ENCODE measurements around the gene UST. TPM values are rescaled to one million over a fixed set of nuclear protein-coding genes. Genes with fewer than 3 reads are reported as not detected.

The UST gene
- total RNA-seq, 1 donor from 2014 or later, result 17.1 TPM

DNA sequence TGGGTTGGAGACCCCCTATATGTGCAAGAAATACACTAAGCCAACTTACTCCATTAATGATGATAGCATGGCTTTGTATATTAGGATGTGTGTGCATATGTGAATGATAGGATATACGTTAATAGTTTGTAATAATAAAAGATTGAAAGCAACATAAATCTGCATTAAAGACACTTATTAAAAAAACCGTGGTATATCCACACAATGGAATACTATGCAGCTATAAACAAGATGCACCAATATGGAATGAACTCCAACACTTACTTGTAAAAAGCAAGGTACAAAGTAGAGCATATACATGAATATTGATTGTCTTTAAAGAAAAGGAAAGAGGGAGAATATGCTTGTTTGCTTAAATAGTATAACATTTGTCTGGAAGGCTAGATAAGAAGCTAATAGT, 68.0 kb downstream of the UST start:
- Mint-ChIP-seq H3K4me3 (ENCODE audit: unreplicated experiment) (no peak overlapping the region), H3K4me1 (ENCODE audit: low read depth) (peaks cover 26% of the 10 kb centered on the region), H3K27ac (ENCODE audit: unreplicated experiment) (no peak overlapping the region), H3K27me3 (ENCODE audit: low read depth) (no peaks in the 10 kb centered on the region), H3K36me3 (ENCODE audit: low read depth) (no peaks in the 10 kb centered on the region), H3K9me3 (ENCODE audit: low read depth) (peaks cover 9% of the 10 kb centered on the region)
- no peak for TF ChIP-seq CTCF (IDR thresholded peaks at IDR 0.05)
- no peak for DNase-seq (ENCODE audit: low spot score)

GRCh38 chr6:148816117-148816516, 69.3 kb downstream of the UST start:
- H3K36me3 Mint-ChIP-seq (ENCODE audit: low read depth), result no peaks in the 10 kb centered on the region
- no peak for DNase-seq (ENCODE audit: low spot score)
- H3K4me1 Mint-ChIP-seq (ENCODE audit: low read depth), result peaks cover 18% of the 10 kb centered on the region
- no peak overlapping the region for H3K27ac Mint-ChIP-seq (ENCODE audit: unreplicated experiment)
- no peak overlapping the region for H3K4me3 Mint-ChIP-seq (ENCODE audit: unreplicated experiment)
- TF ChIP-seq CTCF (IDR thresholded peaks at IDR 0.05), result no peak
- peaks cover 9% of the 10 kb centered on the region for H3K9me3 Mint-ChIP-seq (ENCODE audit: low read depth)
- no peaks in the 10 kb centered on the region for H3K27me3 Mint-ChIP-seq (ENCODE audit: low read depth)

GRCh38 chr6:148817689-148818088, 70.9 kb downstream of the UST start:
- H3K27me3 Mint-ChIP-seq (ENCODE audit: low read depth), result no peaks in the 10 kb centered on the region
- H3K36me3 Mint-ChIP-seq (ENCODE audit: low read depth), result no peaks in the 10 kb centered on the region
- peaks cover 6% of the 10 kb centered on the region for H3K9me3 Mint-ChIP-seq (ENCODE audit: low read depth)
- H3K4me1 Mint-ChIP-seq (ENCODE audit: low read depth), result peaks cover 16% of the 10 kb centered on the region
- no peak overlapping the region for H3K4me3 Mint-ChIP-seq (ENCODE audit: unreplicated experiment)
- no peak for DNase-seq (ENCODE audit: low spot score)
- H3K27ac Mint-ChIP-seq (ENCODE audit: unreplicated experiment), result no peak overlapping the region
- no peak for TF ChIP-seq CTCF (IDR thresholded peaks at IDR 0.05)

DNA sequence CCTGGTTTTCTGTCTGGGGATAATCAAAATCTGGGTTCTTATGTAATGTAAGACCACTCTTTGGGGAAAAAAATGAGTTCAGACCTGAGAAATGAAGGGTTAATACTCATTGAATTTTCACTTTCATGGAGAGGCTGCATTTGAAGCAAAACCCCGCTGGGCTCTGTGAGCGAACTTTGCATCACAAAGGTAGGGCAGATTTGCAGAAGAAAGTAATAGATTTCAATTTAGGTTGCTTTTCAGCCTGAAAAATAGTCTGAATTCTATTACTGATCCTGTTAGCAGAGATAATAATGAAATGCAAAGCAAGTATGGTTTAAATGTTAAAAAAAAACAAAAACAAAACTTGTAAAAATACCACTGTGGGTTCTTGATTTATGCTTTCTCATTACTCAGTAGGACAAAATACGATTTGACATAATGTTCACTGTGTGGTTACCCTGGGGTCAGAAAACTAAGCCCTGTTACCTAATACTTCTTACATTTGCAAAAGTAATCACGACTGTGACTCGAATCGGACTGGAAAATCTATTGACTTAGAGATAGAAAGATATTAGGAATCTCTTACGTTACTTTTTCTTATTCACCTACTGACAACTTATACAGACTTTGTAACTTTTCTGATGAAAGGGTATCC, 72.2 kb downstream of the UST start:
- H3K27me3 Mint-ChIP-seq (ENCODE audit: low read depth), result no peaks in the 10 kb centered on the region
- peaks cover 26% of the 10 kb centered on the region for H3K4me1 Mint-ChIP-seq (ENCODE audit: low read depth)
- H3K27ac Mint-ChIP-seq (ENCODE audit: unreplicated experiment), result no peak overlapping the region
- H3K9me3 Mint-ChIP-seq (ENCODE audit: low read depth), result peaks cover 6% of the 10 kb centered on the region
- no peak for DNase-seq (ENCODE audit: low spot score)
- no peak overlapping the region for H3K4me3 Mint-ChIP-seq (ENCODE audit: unreplicated experiment)
- no peaks in the 10 kb centered on the region for H3K36me3 Mint-ChIP-seq (ENCODE audit: low read depth)
- TF ChIP-seq CTCF (IDR thresholded peaks at IDR 0.05), result no peak

DNA sequence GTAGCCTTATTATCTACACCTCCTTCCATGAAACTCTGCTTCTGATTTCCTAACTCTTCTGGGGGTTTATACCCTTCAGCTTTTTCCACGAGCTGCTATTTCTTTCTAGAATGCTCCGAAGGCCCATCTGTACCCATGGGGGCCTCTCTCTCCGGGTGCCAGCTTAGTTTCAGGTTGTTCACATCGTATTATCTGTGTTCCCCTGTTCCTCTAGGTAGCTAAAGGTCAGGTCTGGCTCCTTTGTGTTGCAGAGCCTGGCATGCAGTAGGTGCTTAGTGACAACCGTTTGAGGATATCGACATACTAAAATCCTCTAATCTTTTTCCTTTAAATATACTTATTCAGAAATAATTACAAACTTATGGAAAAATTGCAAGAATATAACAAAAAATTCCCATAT, 73.0 kb downstream of the UST start:
- no peak for DNase-seq (ENCODE audit: low spot score)
- Mint-ChIP-seq H3K4me1 (ENCODE audit: low read depth) (peaks cover 26% of the 10 kb centered on the region), H3K36me3 (ENCODE audit: low read depth) (no peaks in the 10 kb centered on the region), H3K27me3 (ENCODE audit: low read depth) (no peaks in the 10 kb centered on the region), H3K27ac (ENCODE audit: unreplicated experiment) (no peak overlapping the region), H3K9me3 (ENCODE audit: low read depth) (peaks cover 4% of the 10 kb centered on the region), H3K4me3 (ENCODE audit: unreplicated experiment) (no peak overlapping the region)
- TF ChIP-seq CTCF (IDR thresholded peaks at IDR 0.05), result no peak
